Measurements from ENCODE around the gene LRRFIP1. TPM values are rescaled to one million over a fixed set of nuclear protein-coding genes. Genes with fewer than 3 reads are reported as not detected.

The LRRFIP1 gene
- total and polyA plus RNA-seq, 10 donors, result 40.4 to 164 (median 124) TPM

- WGBS, 5 donors, result 68 to 83% (median 75%) methylated on average over 5 of the region's 5 CpGs
- intact Hi-C loops (cut with DNase I; ENCODE audit: low total_unique reads), result no loop called here
- H3K4me1 ChIP-seq, result peaks cover 16 to 86% (median 57%) of the 10 kb centered on the region in 6 donors
Observed at GRCh38 chr2:237721458-237721857, 94.1 kb downstream of the LRRFIP1 start.

GRCh38 chr2:237722616-237723015 is 95.2 kb downstream of the LRRFIP1 start:
- TF ChIP-seq POLR2A (IDR thresholded peaks at IDR 0.05) (no peak), POLR2AphosphoS5 (IDR thresholded peaks at IDR 0.05) (no peak), CTCF (IDR thresholded peaks at IDR 0.05 in 8 of 11, conservative IDR thresholded peaks at IDR 0.05 in 3 of 11) (no peak)
- Histone ChIP-seq H3K36me3 (peaks cover 0 to 42% (median 2%) of the 10 kb centered on the region in 6 donors), H3K27me3 (replicated peaks in 1 of 7) (no peaks in the 10 kb centered on the region), H3K4me3 (no peak overlapping the region), H3K27ac (peak overlapping the region in 5 of 8 donors; percentile 0 to 57 (median 52)), H3K9me3 (no peaks in the 10 kb centered on the region), H3K4me1 (peaks cover 19 to 86% (median 63%) of the 10 kb centered on the region in 6 donors)
- 94 to 97% (median 95%) methylated on average over 7 of the region's 7 CpGs for WGBS, 5 donors
- intact Hi-C loops (cut with DNase I; ENCODE audit: low total_unique reads), result no loop called here
- DNase-seq, result no peak

More at GRCh38 chr2:237721458-237721857, 94.1 kb downstream of the LRRFIP1 start:
- Histone ChIP-seq H3K36me3 (peaks cover 0 to 52% (median 2%) of the 10 kb centered on the region in 6 donors), H3K9me3 (no peaks in the 10 kb centered on the region), H3K27me3 (replicated peaks in 1 of 7) (no peaks in the 10 kb centered on the region), H3K4me3 (no peak overlapping the region), H3K27ac (peak overlapping the region in 6 of 8 donors; percentile 0 to 57 (median 50))
- no peak for DNase-seq
- TF ChIP-seq CTCF (IDR thresholded peaks at IDR 0.05 in 8 of 11, conservative IDR thresholded peaks at IDR 0.05 in 3 of 11) (no peak), POLR2A (IDR thresholded peaks at IDR 0.05) (no peak), POLR2AphosphoS5 (IDR thresholded peaks at IDR 0.05) (no peak)

- Histone ChIP-seq H3K4me3 (no peak overlapping the region), H3K9me3 (no peaks in the 10 kb centered on the region), H3K27me3 (replicated peaks in 1 of 7) (no peaks in the 10 kb centered on the region), H3K4me1 (peaks cover 21 to 86% (median 64%) of the 10 kb centered on the region in 6 donors), H3K27ac (peak overlapping the region in 3 of 8 donors; percentile 48 to 52 (median 49)), H3K36me3 (peaks cover 0 to 38% (median 2%) of the 10 kb centered on the region in 6 donors)
- intact Hi-C loops (cut with DNase I; ENCODE audit: low total_unique reads), result no loop called here
- no peak for TF ChIP-seq POLR2AphosphoS5 (IDR thresholded peaks at IDR 0.05)
- TF ChIP-seq CTCF (IDR thresholded peaks at IDR 0.05 in 8 of 11, conservative IDR thresholded peaks at IDR 0.05 in 3 of 11), result no peak
- no peak for TF ChIP-seq POLR2A (IDR thresholded peaks at IDR 0.05)
- no peak for DNase-seq
- 83 to 92% (median 88%) methylated on average over 1 of the region's 1 CpG for WGBS, 5 donors
Observed at GRCh38 chr2:237723023-237723422, 95.6 kb downstream of the LRRFIP1 start.

- Histone ChIP-seq H3K36me3 (peaks cover 0 to 32% (median 2%) of the 10 kb centered on the region in 6 donors), H3K9me3 (no peaks in the 10 kb centered on the region), H3K4me3 (no peak overlapping the region), H3K27ac (peak overlapping the region in 3 of 8 donors; percentile 5 to 49 (median 24)), H3K27me3 (replicated peaks in 1 of 7) (no peaks in the 10 kb centered on the region), H3K4me1 (peaks cover 21 to 87% (median 68%) of the 10 kb centered on the region in 6 donors)
- intact Hi-C loops (cut with DNase I; ENCODE audit: low total_unique reads), result no loop called here
- TF ChIP-seq CTCF (IDR thresholded peaks at IDR 0.05 in 8 of 11, conservative IDR thresholded peaks at IDR 0.05 in 3 of 11) (no peak), POLR2AphosphoS5 (IDR thresholded peaks at IDR 0.05) (peak; percentile 14 to 54 (median 52))
- WGBS, 5 donors, result 36 to 50% (median 46%) methylated on average over 3 of the region's 3 CpGs
- no peak for DNase-seq
Observed at GRCh38 chr2:237723602-237724001, 96.2 kb downstream of the LRRFIP1 start.

Data from spleen (tissue), 11 donors.